Measurements from ENCODE around the gene MCTP2.

DNA sequence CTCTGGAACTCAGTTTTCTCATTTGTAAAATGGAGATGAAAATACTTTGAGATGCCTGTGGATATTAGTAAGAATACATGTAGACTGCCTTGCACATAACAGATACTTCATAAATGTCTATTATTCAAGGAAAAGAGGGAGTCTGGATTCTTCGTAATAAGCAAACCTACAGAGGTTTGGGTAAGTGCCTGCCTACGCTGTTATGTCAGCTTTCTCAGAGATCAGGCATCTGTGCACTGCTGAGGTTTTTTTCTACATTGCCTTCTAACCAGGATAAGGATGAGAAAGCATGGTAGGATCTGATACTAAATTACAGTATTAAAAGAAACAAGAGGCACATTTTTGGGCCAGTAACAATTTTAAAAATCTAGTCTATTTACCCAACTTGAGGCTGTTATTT lies 10.9 kb downstream of the MCTP2 start:
- TF ChIP-seq CTCF (IDR thresholded peaks at IDR 0.05): no peak
- TF ChIP-seq POLR2A (IDR thresholded peaks at IDR 0.05): no peak
